ENCODE results near the gene MAPK10.
"Not testable (repeated sequence)": the region's sequence is repeated elsewhere in the genome, so short reads cannot be mapped to it uniquely, and the experiment has no call there.

Gene MAPK10

GRCh38 chr4:86174506-86174905 lies 185.3 kb downstream of the MAPK10 start:
- no peak for DNase-seq

GRCh38 chr4:86168335-86168734 lies 191.5 kb downstream of the MAPK10 start:
- not testable (repeated sequence) for DNase-seq

DNA sequence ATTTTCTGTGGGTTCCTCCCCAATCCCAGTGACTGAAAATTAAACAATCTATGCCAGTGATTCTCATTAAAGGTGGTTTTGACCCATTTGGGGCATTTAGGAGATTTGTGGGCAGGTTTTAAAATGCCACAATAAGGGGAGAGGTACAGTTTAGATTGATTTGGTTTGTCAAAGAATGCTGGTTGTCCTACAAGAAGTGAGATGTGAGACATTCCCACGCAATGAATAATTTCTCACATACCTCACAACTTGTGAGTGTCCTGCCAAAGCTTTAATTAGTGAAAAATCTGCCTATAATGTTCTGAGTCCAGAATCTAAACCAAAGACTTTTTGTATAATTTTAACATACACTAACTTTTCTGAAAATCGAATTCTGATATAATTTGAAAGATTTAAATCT lies 199.4 kb downstream of the MAPK10 start:
- no peak for DNase-seq

DNA sequence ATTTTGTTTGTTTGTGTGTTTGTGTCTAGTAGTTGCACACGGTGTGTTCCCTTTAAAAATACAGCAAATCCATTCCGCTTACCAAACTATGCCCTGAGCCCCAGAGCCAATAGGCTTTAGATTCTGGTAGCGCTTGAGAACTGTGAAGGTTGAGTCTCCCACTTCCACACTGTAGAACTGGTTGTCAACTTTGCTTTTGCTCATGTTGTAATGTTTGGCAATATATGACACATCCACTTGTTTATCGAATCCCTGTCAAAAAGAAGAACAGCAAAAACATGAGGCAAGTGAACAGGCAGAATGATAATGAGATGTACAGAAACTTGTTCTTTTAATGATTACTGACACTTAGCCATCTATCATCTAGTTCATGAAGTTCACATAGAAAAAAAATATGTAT lies 200.6 kb downstream of the MAPK10 start:
- DNase-seq: no peak

DNA sequence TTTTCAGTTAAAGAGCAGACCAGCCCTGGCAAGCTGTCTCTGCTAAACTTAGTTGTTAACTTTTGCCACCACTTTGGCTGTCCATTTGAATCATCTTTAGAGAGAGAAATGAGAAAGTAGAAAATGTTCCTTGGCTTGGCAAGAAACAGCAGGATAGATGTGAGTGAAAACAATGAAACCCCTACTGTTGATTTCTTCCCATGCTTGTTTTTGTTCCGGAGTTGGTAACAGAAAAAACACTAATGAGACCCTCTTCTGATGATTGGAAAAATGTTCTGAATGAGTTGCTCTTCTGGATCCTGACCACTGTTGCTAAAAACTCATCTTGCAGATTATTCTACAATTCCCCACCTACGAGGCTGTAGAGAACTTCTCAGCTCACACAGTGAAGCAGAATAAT lies 203.3 kb downstream of the MAPK10 start:
- DNase-seq: no peak

- no peak for DNase-seq
Observed at GRCh38 chr4:86155766-86156165, 204.1 kb downstream of the MAPK10 start.

- DNase-seq: no peak
Observed at GRCh38 chr4:86152454-86152853, 207.4 kb downstream of the MAPK10 start.

DNA sequence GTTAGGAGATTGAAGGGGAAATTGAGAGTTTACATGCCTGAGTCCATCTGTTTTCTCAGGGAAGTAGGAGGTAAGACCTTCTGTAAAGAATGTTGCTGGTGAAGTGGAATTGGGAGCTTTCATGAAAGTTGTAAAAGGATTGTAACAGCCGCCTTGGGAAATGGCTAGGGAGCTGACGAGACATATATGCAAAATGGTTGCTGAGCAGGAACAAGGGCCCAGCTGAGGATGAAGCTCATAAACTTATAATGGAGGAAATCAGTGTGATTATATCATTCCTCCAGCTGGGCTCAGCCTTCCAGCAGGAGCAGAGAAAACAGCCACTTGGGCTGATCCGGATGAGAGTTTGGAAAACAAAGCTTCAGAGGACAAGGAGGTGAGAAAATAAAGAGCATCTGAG lies 208.7 kb downstream of the MAPK10 start:
- DNase-seq: no peak

GRCh38 chr4:86141161-86141560 lies 218.7 kb downstream of the MAPK10 start:
- no peak for DNase-seq

DNA sequence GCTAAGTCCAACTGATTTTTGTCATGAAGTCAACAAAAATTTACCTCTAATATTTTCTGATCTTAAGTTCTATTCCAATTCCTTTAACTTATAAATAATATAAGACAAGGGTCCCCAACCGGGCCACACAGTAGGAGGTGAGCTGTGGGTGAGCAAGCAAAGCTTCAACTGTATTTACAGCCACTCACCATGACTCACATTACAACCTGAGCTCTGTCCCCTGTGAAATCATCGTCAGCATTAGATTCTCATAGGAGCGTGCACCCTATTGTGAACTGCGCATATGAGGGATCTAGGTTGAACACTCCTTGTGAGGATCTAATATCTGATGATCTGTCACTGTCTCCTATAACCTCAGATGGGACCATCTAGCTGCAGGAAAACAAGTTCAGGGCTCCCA lies 227.4 kb downstream of the MAPK10 start:
- no peak for DNase-seq

- DNase-seq: no peak
Observed at GRCh38 chr4:86131456-86131855, 228.4 kb downstream of the MAPK10 start.

- DNase-seq: no peak
Observed at GRCh38 chr4:86130160-86130933, 229.5 kb downstream of the MAPK10 start.

DNA sequence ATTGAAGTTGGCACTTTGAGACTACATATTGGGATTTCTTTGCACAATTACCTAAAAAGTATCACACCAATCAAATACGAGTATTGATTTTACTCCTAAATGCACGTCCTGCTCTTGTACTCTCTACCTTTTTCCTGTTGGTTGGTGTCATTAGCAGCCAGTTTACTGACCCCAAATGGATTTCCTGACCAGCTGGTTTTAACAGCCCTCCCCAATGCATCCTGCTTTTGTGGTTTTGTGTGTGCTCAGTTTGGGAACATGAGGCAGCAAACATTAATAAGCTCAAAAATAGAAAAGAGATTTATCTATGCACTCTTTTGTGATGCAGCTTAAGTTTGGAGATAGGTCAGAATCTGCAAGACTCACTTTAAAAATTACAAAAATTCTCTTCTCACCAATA lies 230.3 kb downstream of the MAPK10 start:
- no peak for DNase-seq

- DNase-seq: no peak
Observed at GRCh38 chr4:86122404-86122803, 237.4 kb downstream of the MAPK10 start.

GRCh38 chr4:86118711-86119110 lies 241.1 kb downstream of the MAPK10 start:
- no peak for DNase-seq

GRCh38 chr4:86117705-86118302 lies 242.0 kb downstream of the MAPK10 start:
- no peak for DNase-seq

- DNase-seq: no peak
Observed at GRCh38 chr4:86114563-86114962, 245.3 kb downstream of the MAPK10 start.

GRCh38 chr4:86108834-86109233 lies 251.0 kb downstream of the MAPK10 start:
- no peak for DNase-seq

GRCh38 chr4:86108137-86108536 lies 251.7 kb downstream of the MAPK10 start:
- DNase-seq: no peak

GRCh38 chr4:86107112-86107511 lies 252.7 kb downstream of the MAPK10 start:
- no peak for DNase-seq

DNA sequence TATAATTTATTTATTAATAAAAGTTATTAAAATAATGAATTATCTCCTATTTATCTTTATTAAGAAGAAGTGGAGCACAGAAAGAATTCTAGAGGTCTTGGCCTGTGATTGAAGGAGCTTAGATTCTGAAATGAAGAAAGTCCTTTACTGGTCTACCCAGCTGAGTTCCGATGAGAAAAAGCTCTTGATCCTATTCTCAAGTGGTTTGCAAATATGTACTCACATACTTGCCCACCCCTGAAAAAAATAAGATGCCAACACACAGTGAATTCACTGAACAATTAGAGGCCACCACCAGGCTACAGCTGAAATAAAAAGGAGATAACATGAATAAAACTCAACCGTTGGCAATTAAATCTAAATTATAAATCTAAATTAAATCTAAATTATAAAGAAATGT lies 253.4 kb downstream of the MAPK10 start:
- no peak for DNase-seq

DNA sequence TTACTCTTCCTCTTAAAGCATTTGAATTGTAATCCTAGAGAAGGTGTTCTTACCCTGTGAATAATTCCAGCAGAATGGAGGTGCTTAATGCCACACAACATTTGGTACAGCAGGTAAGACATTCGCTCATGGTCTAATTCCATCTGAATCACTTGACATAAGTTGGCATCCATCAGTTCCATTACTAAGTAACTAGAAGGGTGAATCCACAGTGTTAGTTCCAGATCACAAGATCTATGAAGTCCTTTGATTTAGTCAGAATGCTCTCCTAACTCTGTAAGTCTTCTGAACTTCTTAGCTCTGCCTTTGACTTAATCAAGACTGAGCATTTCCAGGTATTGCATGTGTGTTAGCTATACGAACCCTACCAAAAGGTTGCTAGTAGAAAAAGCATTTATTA lies 258.0 kb downstream of the MAPK10 start:
- no peak for DNase-seq

- no peak for DNase-seq
Observed at GRCh38 chr4:86101410-86101809, 258.4 kb downstream of the MAPK10 start.

- DNase-seq: no peak
Observed at GRCh38 chr4:86100539-86101215, 259.2 kb downstream of the MAPK10 start.
